Measurements from ENCODE around the gene USP38.
A peak's percentile ranks its signal among the peaks of the same experiment; 100 is the strongest.
"Not testable (repeated sequence)": the region's sequence is repeated elsewhere in the genome, so short reads cannot be mapped to it uniquely, and the experiment has no call there.

Gene USP38, protein sequence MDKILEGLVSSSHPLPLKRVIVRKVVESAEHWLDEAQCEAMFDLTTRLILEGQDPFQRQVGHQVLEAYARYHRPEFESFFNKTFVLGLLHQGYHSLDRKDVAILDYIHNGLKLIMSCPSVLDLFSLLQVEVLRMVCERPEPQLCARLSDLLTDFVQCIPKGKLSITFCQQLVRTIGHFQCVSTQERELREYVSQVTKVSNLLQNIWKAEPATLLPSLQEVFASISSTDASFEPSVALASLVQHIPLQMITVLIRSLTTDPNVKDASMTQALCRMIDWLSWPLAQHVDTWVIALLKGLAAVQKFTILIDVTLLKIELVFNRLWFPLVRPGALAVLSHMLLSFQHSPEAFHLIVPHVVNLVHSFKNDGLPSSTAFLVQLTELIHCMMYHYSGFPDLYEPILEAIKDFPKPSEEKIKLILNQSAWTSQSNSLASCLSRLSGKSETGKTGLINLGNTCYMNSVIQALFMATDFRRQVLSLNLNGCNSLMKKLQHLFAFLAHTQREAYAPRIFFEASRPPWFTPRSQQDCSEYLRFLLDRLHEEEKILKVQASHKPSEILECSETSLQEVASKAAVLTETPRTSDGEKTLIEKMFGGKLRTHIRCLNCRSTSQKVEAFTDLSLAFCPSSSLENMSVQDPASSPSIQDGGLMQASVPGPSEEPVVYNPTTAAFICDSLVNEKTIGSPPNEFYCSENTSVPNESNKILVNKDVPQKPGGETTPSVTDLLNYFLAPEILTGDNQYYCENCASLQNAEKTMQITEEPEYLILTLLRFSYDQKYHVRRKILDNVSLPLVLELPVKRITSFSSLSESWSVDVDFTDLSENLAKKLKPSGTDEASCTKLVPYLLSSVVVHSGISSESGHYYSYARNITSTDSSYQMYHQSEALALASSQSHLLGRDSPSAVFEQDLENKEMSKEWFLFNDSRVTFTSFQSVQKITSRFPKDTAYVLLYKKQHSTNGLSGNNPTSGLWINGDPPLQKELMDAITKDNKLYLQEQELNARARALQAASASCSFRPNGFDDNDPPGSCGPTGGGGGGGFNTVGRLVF

DNA sequence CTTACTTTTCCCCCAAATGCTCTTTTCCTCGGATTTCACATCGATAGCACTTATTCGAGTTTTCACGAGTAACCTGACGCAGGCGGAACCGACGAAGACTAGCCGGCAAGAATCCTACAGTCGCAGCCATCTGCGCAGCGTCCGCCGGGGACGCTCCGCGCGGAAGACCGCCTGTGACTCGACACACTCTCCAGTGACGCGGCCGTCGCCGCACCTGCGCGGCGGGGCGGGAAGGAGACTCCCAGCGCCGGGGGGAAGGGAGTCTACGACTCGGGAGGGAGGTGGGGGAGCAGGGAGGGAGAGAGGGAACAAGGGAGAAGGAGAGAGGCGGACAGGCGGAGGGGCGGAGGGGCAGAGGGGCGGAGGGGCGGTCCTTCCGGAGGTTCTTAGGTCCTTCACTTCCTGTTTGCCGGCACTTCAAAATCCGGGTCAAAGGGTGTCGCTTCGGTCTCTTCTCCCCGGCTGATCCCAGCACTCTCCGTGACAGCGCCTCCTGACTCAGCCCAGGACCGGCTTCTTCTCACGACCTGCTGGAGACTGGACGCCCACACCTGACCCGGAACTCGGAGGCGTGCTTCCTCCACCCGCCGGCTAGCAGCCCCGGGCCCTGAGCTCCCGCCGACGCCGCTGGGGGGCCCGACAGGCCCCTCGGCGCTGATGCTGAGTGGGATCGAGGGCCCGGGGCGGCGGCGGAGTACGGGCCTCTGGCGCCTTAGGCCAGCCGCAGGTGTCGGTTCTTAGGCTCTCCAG, at the start of gene USP38:
Gene USP38, plus strand, starts transcription at position 415 of the 750 bp plus-strand sequence. CDS start 534 bp downstream, outside the sequence.
- peak; percentile 89 for DNase-seq (ENCODE audit: low spot score)
- TF ChIP-seq, protein P1, sequence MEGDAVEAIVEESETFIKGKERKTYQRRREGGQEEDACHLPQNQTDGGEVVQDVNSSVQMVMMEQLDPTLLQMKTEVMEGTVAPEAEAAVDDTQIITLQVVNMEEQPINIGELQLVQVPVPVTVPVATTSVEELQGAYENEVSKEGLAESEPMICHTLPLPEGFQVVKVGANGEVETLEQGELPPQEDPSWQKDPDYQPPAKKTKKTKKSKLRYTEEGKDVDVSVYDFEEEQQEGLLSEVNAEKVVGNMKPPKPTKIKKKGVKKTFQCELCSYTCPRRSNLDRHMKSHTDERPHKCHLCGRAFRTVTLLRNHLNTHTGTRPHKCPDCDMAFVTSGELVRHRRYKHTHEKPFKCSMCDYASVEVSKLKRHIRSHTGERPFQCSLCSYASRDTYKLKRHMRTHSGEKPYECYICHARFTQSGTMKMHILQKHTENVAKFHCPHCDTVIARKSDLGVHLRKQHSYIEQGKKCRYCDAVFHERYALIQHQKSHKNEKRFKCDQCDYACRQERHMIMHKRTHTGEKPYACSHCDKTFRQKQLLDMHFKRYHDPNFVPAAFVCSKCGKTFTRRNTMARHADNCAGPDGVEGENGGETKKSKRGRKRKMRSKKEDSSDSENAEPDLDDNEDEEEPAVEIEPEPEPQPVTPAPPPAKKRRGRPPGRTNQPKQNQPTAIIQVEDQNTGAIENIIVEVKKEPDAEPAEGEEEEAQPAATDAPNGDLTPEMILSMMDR (IDR thresholded peaks at IDR 0.05; ENCODE audit: extremely low read depth, missing control alignments), result no peak

DNA sequence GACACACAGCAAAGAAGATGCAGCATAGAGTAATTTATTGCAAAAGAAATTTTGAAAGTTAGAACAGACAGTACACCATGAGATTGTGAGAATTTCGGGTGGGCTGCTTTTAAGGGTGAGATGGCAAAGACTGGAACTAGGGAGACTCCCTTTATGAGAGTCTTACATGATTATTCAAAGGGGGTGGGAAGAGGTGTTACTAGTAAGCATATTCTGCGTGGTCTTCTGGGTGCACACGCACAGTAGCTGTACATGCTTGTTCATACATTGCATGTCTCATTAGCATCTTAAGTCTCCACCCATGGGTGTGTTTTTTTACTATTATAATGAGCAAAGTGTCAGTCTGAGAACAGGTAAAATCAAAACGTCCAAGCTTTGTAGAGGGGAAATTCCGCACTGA, 49.4 kb upstream of the USP38 start:
- DNase-seq (ENCODE audit: low spot score), result no peak
- TF ChIP-seq, protein P1 (IDR thresholded peaks at IDR 0.05; ENCODE audit: extremely low read depth, missing control alignments), result no peak

DNA sequence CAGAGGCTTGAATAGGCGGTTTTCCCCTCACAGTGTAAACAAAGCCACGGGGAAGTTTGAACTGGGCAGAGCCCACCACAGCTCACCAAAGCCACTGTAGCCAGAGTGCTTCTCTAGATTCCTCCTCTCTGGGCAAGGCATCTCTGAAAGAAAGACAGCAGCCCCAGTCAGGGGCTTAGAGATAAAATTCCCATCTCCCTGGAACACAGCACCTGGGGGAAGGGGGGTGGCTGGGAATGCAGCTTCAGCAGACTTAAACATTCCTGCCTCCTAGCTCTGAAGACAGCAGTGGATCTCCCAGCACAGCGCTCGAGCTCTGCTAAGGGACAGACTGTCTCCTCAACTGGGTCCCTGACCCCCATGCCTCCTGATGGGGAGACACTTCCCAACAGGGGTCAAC, 44.0 kb upstream of the USP38 start:
- TF ChIP-seq, protein P1 (IDR thresholded peaks at IDR 0.05; ENCODE audit: extremely low read depth, missing control alignments), result no peak

DNA sequence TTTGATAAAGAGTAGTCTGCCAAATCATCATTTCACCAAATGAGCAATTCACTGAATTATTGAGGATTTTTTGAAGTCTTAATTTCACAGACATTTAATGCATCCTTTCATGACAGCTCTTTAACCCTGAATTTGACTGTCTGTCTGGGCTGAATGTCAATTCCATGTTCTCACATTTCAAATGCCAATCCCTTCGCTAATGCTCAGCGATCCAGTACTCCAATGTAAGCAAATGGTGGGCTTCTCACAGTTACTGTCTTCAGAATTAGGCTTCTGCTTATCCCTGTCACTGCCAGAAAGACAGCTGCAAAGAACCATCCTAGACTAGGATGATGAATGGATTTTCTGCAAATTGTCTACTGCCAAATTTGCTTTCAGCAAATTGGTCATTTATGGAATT, 36.2 kb upstream of the USP38 start:
- no peak for DNase-seq (ENCODE audit: low spot score)
- TF ChIP-seq, protein P1 (IDR thresholded peaks at IDR 0.05; ENCODE audit: extremely low read depth, missing control alignments), result no peak

More for the DNA sequence above, 44.0 kb upstream of the USP38 start:
- no peak for DNase-seq (ENCODE audit: low spot score)

DNA sequence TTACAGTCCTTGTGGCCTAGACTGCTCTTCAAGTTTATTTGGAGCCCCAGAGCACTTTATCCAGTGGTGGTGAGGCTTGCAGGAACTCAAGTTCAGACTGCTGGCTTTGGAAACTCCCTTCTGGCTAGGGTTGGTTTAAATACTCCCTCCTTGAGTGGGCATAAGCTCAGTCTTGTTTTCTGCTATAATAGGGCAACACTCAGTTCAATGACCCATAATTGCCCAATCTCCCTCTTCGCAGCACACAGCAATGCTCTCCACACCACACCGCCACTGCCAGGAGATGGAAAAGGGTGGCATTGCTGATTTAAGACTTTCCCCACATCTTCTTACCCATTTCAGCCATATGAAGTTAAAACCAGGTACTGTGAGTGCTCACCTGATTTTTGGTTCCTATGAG, 27.9 kb upstream of the USP38 start:
- no peak for DNase-seq (ENCODE audit: low spot score)
- TF ChIP-seq, protein P1 (IDR thresholded peaks at IDR 0.05; ENCODE audit: extremely low read depth, missing control alignments), result no peak

DNA sequence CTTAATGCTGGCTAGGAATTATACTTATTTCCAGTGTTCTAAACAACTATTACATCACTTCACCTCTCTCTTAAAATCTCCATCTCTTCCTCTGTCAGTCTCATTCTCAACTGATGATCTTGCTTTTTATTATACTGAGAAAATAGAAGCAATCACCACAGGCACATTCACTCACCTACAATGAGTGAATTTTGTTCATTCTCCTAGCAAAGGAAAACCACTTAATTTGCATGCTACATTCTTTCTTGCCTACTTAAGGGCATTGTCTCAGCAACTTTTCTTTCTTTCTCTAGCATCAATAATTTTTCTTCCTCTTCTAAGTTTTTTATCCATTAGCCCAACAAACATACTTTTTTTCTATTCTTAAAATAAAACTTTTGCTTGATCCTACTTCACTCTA, 21.1 kb upstream of the USP38 start:
- TF ChIP-seq, protein P1 (IDR thresholded peaks at IDR 0.05; ENCODE audit: extremely low read depth, missing control alignments), result no peak
- no peak for DNase-seq (ENCODE audit: low spot score)

DNA sequence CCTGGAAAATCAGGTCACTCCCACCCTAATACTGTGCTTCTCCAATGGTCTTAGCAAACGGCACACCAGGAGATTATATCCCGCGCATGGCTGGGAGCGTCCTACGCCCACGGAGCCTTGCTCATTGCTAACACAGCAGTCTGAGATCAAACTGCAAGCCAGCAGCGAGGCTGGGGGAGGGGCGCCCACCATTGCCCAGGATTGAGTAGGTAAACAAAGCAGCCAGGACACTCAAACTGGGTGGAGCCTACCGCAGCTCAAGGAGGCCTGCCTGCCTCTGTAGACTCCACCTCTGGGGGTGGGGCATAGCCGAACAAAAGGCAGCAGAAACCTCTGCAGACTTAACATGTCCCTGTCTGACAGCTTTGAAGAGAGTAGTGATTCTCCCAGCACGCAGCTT, 18.0 kb upstream of the USP38 start:
- not testable (repeated sequence) for DNase-seq (ENCODE audit: low spot score)

Measured in GM20000 (cell line).